ENCODE measurements around the gene PLEKHA5. TPM values are rescaled to one million over a fixed set of nuclear protein-coding genes. Genes with fewer than 3 reads are reported as not detected.

The PLEKHA5 gene
- total and polyA plus RNA-seq, 2 experiments from 2014 or later, result 82.8 to 112 TPM

DNA sequence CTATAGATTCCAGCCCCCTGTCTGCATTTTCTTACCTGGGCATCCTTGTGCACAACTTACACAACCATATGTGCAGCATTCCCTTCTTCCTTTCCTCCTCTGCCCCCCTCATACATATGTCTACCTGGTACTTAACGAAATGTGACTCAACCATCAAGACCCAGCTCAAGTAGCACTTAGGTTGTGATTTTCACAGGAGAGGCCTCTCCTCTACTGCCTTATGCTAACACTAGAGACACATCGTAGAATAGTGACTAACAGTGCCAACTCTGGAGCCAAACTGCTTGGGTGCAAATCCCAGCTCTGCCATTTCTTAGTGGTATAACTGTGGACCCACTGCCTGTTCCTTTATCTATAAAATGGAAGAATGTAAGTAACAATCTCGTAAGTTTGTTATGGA lies 24.1 kb upstream of the PLEKHA5 start:
- peaks cover 3% of the 10 kb centered on the region for H3K27me3 Mint-ChIP-seq (ENCODE audit: insufficient read depth, low read depth, poor library complexity)

More for the DNA sequence above, 24.1 kb upstream of the PLEKHA5 start:
- no peak for ATAC-seq
- Histone ChIP-seq H4K20me1 (replicated peaks; ENCODE audit: insufficient read depth) (no peaks in the 10 kb centered on the region), H3K27ac (ENCODE audit: low read depth) (no peak overlapping the region), H3F3A (replicated peaks; ENCODE audit: low read depth) (no peaks in the 10 kb centered on the region), H3K36me3 (ENCODE audit: insufficient read depth) (no peaks in the 10 kb centered on the region), H2AFZ (no peak overlapping the region; the same call in 1 of the 2 replicates), H3K9me2 (ENCODE audit: insufficient read depth) (no peaks in the 10 kb centered on the region), H3K4me3 (no peak overlapping the region), H3K27me3 (ENCODE audit: insufficient read depth) (no peaks in the 10 kb centered on the region), H3K4me2 (no peak overlapping the region), H3K4me1 (ENCODE audit: insufficient read depth) (peaks cover 10% of the 10 kb centered on the region; the same call in 1 of the 2 replicates), H3K79me2 (replicated peaks; ENCODE audit: insufficient read depth) (no peaks in the 10 kb centered on the region)
- no peak for DNase-seq (ENCODE audit: low spot score)
- no peak overlapping the region for H3K27ac Mint-ChIP-seq
- TF ChIP-seq POLR2AphosphoS5 (IDR thresholded peaks at IDR 0.05; ENCODE audit: low read depth) (no peak), STAT1 (IDR thresholded peaks at IDR 0.05; ENCODE audit: unreplicated experiment) (no peak), EZH2 (IDR thresholded peaks at IDR 0.05; ENCODE audit: low read depth, unreplicated experiment) (no peak), REST (IDR thresholded peaks at IDR 0.05; ENCODE audit: unreplicated experiment) (no peak), JUNB (IDR thresholded peaks at IDR 0.05; ENCODE audit: unreplicated experiment) (no peak), ZNF331 (CRISPR knock-in tag; IDR thresholded peaks at IDR 0.05; ENCODE audit: low read depth) (no peak), ZNF114 (CRISPR knock-in tag; IDR thresholded peaks at IDR 0.05) (no peak), EZH2phosphoT487 (IDR thresholded peaks at IDR 0.05; ENCODE audit: unreplicated experiment) (no peak), CREB1 (CRISPR knock-in tag; IDR thresholded peaks at IDR 0.05; ENCODE audit: low read depth) (no peak), NANOG (IDR thresholded peaks at IDR 0.05; ENCODE audit: borderline replicate concordance) (no peak)
- TF ChIP-seq, protein P1, sequence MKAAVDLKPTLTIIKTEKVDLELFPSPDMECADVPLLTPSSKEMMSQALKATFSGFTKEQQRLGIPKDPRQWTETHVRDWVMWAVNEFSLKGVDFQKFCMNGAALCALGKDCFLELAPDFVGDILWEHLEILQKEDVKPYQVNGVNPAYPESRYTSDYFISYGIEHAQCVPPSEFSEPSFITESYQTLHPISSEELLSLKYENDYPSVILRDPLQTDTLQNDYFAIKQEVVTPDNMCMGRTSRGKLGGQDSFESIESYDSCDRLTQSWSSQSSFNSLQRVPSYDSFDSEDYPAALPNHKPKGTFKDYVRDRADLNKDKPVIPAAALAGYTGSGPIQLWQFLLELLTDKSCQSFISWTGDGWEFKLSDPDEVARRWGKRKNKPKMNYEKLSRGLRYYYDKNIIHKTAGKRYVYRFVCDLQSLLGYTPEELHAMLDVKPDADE (IDR thresholded peaks at IDR 0.05), result no peak
- TF ChIP-seq, protein P2, sequence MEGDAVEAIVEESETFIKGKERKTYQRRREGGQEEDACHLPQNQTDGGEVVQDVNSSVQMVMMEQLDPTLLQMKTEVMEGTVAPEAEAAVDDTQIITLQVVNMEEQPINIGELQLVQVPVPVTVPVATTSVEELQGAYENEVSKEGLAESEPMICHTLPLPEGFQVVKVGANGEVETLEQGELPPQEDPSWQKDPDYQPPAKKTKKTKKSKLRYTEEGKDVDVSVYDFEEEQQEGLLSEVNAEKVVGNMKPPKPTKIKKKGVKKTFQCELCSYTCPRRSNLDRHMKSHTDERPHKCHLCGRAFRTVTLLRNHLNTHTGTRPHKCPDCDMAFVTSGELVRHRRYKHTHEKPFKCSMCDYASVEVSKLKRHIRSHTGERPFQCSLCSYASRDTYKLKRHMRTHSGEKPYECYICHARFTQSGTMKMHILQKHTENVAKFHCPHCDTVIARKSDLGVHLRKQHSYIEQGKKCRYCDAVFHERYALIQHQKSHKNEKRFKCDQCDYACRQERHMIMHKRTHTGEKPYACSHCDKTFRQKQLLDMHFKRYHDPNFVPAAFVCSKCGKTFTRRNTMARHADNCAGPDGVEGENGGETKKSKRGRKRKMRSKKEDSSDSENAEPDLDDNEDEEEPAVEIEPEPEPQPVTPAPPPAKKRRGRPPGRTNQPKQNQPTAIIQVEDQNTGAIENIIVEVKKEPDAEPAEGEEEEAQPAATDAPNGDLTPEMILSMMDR (conservative IDR thresholded peaks at IDR 0.05; ENCODE audit: low read depth in 2 of 2), result no peak
- TF ChIP-seq, protein P3, sequence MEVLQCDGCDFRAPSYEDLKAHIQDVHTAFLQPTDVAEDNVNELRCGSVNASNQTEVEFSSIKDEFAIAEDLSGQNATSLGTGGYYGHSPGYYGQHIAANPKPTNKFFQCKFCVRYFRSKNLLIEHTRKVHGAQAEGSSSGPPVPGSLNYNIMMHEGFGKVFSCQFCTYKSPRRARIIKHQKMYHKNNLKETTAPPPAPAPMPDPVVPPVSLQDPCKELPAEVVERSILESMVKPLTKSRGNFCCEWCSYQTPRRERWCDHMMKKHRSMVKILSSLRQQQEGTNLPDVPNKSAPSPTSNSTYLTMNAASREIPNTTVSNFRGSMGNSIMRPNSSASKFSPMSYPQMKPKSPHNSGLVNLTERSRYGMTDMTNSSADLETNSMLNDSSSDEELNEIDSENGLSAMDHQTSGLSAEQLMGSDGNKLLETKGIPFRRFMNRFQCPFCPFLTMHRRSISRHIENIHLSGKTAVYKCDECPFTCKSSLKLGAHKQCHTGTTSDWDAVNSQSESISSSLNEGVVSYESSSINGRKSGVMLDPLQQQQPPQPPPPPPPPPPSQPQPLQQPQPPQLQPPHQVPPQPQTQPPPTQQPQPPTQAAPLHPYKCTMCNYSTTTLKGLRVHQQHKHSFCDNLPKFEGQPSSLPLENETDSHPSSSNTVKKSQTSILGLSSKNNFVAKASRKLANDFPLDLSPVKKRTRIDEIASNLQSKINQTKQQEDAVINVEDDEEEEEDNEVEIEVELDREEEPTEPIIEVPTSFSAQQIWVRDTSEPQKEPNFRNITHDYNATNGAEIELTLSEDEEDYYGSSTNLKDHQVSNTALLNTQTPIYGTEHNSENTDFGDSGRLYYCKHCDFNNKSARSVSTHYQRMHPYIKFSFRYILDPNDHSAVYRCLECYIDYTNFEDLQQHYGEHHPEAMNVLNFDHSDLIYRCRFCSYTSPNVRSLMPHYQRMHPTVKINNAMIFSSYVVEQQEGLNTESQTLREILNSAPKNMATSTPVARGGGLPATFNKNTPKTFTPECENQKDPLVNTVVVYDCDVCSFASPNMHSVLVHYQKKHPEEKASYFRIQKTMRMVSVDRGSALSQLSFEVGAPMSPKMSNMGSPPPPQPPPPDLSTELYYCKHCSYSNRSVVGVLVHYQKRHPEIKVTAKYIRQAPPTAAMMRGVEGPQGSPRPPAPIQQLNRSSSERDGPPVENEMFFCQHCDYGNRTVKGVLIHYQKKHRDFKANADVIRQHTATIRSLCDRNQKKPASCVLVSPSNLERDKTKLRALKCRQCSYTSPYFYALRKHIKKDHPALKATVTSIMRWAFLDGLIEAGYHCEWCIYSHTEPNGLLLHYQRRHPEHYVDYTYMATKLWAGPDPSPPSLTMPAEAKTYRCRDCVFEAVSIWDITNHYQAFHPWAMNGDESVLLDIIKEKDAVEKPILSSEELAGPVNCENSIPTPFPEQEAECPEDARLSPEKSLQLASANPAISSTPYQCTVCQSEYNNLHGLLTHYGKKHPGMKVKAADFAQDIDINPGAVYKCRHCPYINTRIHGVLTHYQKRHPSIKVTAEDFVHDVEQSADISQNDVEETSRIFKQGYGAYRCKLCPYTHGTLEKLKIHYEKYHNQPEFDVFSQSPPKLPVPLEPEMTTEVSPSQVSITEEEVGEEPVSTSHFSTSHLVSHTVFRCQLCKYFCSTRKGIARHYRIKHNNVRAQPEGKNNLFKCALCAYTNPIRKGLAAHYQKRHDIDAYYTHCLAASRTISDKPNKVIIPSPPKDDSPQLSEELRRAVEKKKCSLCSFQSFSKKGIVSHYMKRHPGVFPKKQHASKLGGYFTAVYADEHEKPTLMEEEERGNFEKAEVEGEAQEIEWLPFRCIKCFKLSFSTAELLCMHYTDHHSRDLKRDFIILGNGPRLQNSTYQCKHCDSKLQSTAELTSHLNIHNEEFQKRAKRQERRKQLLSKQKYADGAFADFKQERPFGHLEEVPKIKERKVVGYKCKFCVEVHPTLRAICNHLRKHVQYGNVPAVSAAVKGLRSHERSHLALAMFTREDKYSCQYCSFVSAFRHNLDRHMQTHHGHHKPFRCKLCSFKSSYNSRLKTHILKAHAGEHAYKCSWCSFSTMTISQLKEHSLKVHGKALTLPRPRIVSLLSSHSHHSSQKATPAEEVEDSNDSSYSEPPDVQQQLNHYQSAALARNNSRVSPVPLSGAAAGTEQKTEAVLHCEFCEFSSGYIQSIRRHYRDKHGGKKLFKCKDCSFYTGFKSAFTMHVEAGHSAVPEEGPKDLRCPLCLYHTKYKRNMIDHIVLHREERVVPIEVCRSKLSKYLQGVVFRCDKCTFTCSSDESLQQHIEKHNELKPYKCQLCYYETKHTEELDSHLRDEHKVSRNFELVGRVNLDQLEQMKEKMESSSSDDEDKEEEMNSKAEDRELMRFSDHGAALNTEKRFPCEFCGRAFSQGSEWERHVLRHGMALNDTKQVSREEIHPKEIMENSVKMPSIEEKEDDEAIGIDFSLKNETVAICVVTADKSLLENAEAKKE (CRISPR knock-in tag; IDR thresholded peaks at IDR 0.05), result no peak
- H3K9me3 Mint-ChIP-seq, result no peaks in the 10 kb centered on the region
- H3K36me3 Mint-ChIP-seq (ENCODE audit: low read depth), result no peaks in the 10 kb centered on the region
- no peak overlapping the region for H3K4me3 Mint-ChIP-seq
- H3K4me1 Mint-ChIP-seq, result peaks cover 11% of the 10 kb centered on the region; the same call in 2 of the 3 replicates

All from GM23338 (cell line).